ENCODE measurements around the gene TSPAN3. TPM values are rescaled to one million over a fixed set of nuclear protein-coding genes. Genes with fewer than 3 reads are reported as not detected.

TSPAN3 gene
- total RNA-seq, 1 donor from 2014 or later = 236 TPM

GRCh38 chr15:77036537-77037387 is 34.1 kb downstream of the TSPAN3 start:
- Histone ChIP-seq H3K27me3 (ENCODE audit: control insufficient read depth in 3 of 3, insufficient read depth in 3 of 3, low read length in 3 of 3) (no peaks in the 10 kb centered on the region), H3K36me3 (ENCODE audit: control insufficient read depth in 3 of 3, insufficient read depth in 3 of 3, low read length in 3 of 3) (peaks cover 6 to 12% (median 8%) of the 10 kb centered on the region in 3 donors), H3K4me3 (ENCODE audit: low read length in 3 of 3) (no peak overlapping the region), H3K9me3 (ENCODE audit: control insufficient read depth in 3 of 3, low read length in 3 of 3) (no peaks in the 10 kb centered on the region), H3K27ac (ENCODE audit: low read depth, low read length) (peak overlapping the region; percentile 25), H3K9ac (ENCODE audit: low read depth in 1 of 3, low read length in 3 of 3) (no peak overlapping the region), H3K4me1 (ENCODE audit: control insufficient read depth in 3 of 3, insufficient read depth in 3 of 3, low read length in 3 of 3) (peaks cover 3 to 46% (median 29%) of the 10 kb centered on the region in 3 donors)

DNA sequence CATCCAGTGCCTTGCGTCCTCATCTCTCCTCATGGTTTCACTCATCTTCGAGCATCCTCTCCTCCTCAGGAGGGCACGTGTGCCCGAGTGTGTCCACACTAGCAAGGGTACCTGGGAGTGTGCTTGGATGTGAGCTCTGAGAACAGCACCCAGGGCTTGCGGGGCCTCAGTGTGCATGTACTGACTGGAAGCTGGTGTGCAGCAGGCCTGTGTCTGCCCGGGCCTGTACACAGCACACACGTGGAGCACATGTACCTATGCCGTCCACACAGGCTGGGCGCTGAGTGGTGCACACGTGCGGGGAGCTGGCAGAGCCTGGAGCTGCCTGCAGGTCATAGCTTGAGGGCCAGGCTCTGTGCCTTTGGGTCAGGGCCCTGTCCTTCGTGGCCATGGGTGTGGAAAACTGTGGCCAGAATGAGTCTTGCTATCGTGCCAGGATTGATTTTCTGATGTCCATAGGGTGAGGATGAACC is 34.9 kb downstream of the TSPAN3 start:
- Histone ChIP-seq H3K9ac (ENCODE audit: low read depth in 1 of 3, low read length in 3 of 3) (peak overlapping the region in 2 of 3 donors; percentile 40 to 45), H3K27me3 (ENCODE audit: control insufficient read depth in 3 of 3, insufficient read depth in 3 of 3, low read length in 3 of 3) (no peaks in the 10 kb centered on the region), H3K36me3 (ENCODE audit: control insufficient read depth in 3 of 3, insufficient read depth in 3 of 3, low read length in 3 of 3) (peaks cover 6 to 12% (median 8%) of the 10 kb centered on the region in 3 donors), H3K27ac (ENCODE audit: low read depth, low read length) (no peak overlapping the region), H3K9me3 (ENCODE audit: control insufficient read depth in 3 of 3, low read length in 3 of 3) (no peaks in the 10 kb centered on the region), H3K4me1 (ENCODE audit: control insufficient read depth in 3 of 3, insufficient read depth in 3 of 3, low read length in 3 of 3) (peaks cover 3 to 53% (median 33%) of the 10 kb centered on the region in 3 donors), H3K4me3 (ENCODE audit: low read length in 3 of 3) (no peak overlapping the region)

DNA sequence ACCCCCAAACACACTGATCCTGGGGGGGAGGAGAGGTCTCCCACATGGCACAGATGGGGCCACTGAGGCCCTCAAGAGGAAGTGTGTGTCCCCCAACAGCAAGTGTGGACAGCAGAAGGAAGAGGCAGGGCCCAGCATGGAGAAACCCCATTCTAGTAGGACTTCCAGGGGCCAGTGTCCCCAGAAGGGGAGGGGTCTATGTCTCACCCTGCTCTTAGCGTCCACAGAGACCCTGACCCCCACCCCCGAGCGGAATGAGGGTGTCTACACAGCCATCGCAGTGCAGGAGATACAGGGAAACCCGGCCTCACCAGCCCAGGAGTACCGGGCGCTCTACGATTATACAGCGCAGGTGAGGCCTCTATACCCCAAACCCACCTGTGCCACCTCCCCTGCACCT is 35.3 kb downstream of the TSPAN3 start:
- no peaks in the 10 kb centered on the region for H3K27me3 ChIP-seq (ENCODE audit: control insufficient read depth in 3 of 3, insufficient read depth in 3 of 3, low read length in 3 of 3)
- no peak overlapping the region for H3K4me3 ChIP-seq (ENCODE audit: low read length in 3 of 3)
- H3K36me3 ChIP-seq (ENCODE audit: control insufficient read depth in 3 of 3, insufficient read depth in 3 of 3, low read length in 3 of 3) = peaks cover 6 to 12% (median 8%) of the 10 kb centered on the region in 3 donors
- H3K9me3 ChIP-seq (ENCODE audit: control insufficient read depth in 3 of 3, low read length in 3 of 3) = no peaks in the 10 kb centered on the region
- H3K27ac ChIP-seq (ENCODE audit: low read depth, low read length) = no peak overlapping the region
- peak overlapping the region in 1 of 3 donors; percentile 60 for H3K9ac ChIP-seq (ENCODE audit: low read depth in 1 of 3, low read length in 3 of 3)
- H3K4me1 ChIP-seq (ENCODE audit: control insufficient read depth in 3 of 3, insufficient read depth in 3 of 3, low read length in 3 of 3) = peaks cover 3 to 55% (median 33%) of the 10 kb centered on the region in 3 donors

- Histone ChIP-seq H3K27ac (ENCODE audit: low read depth, low read length) (no peak overlapping the region), H3K27me3 (ENCODE audit: control insufficient read depth in 3 of 3, insufficient read depth in 3 of 3, low read length in 3 of 3) (no peaks in the 10 kb centered on the region), H3K4me3 (ENCODE audit: low read length in 3 of 3) (no peak overlapping the region), H3K36me3 (ENCODE audit: control insufficient read depth in 3 of 3, insufficient read depth in 3 of 3, low read length in 3 of 3) (peaks cover 6 to 12% (median 8%) of the 10 kb centered on the region in 3 donors), H3K9ac (ENCODE audit: low read depth in 1 of 3, low read length in 3 of 3) (peak overlapping the region in 1 of 3 donors; percentile 60), H3K4me1 (ENCODE audit: control insufficient read depth in 3 of 3, insufficient read depth in 3 of 3, low read length in 3 of 3) (peaks cover 3 to 55% (median 33%) of the 10 kb centered on the region in 3 donors), H3K9me3 (ENCODE audit: control insufficient read depth in 3 of 3, low read length in 3 of 3) (no peaks in the 10 kb centered on the region)
These were observed 36.0 kb downstream of the TSPAN3 start for GRCh38 chr15:77034695-77035489.

GRCh38 chr15:77033729-77034671 is 36.9 kb downstream of the TSPAN3 start:
- no peaks in the 10 kb centered on the region for H3K27me3 ChIP-seq (ENCODE audit: control insufficient read depth in 3 of 3, insufficient read depth in 3 of 3, low read length in 3 of 3)
- H3K36me3 ChIP-seq (ENCODE audit: control insufficient read depth in 3 of 3, insufficient read depth in 3 of 3, low read length in 3 of 3) = peaks cover 6 to 12% (median 8%) of the 10 kb centered on the region in 3 donors
- H3K27ac ChIP-seq (ENCODE audit: low read depth, low read length) = no peak overlapping the region
- H3K9ac ChIP-seq (ENCODE audit: low read depth in 1 of 3, low read length in 3 of 3) = peak overlapping the region in 2 of 3 donors; percentile 16 to 60
- peaks cover 3 to 55% (median 33%) of the 10 kb centered on the region in 3 donors for H3K4me1 ChIP-seq (ENCODE audit: control insufficient read depth in 3 of 3, insufficient read depth in 3 of 3, low read length in 3 of 3)
- no peaks in the 10 kb centered on the region for H3K9me3 ChIP-seq (ENCODE audit: control insufficient read depth in 3 of 3, low read length in 3 of 3)
- no peak overlapping the region for H3K4me3 ChIP-seq (ENCODE audit: low read length in 3 of 3)

- Histone ChIP-seq H3K27me3 (ENCODE audit: control insufficient read depth in 3 of 3, insufficient read depth in 3 of 3, low read length in 3 of 3) (peaks cover 0 to 4% (median 0%) of the 10 kb centered on the region in 3 donors), H3K36me3 (ENCODE audit: control insufficient read depth in 3 of 3, insufficient read depth in 3 of 3, low read length in 3 of 3) (peaks cover 6 to 12% (median 8%) of the 10 kb centered on the region in 3 donors), H3K27ac (ENCODE audit: low read depth, low read length) (no peak overlapping the region), H3K4me1 (ENCODE audit: control insufficient read depth in 3 of 3, insufficient read depth in 3 of 3, low read length in 3 of 3) (peaks cover 6 to 59% (median 35%) of the 10 kb centered on the region in 3 donors), H3K9ac (ENCODE audit: low read depth in 1 of 3, low read length in 3 of 3) (peak overlapping the region in 1 of 3 donors; percentile 8), H3K9me3 (ENCODE audit: control insufficient read depth in 3 of 3, low read length in 3 of 3) (no peaks in the 10 kb centered on the region), H3K4me3 (ENCODE audit: low read length in 3 of 3) (no peak overlapping the region)
These were observed 37.5 kb downstream of the TSPAN3 start for GRCh38 chr15:77033417-77033728.

DNA sequence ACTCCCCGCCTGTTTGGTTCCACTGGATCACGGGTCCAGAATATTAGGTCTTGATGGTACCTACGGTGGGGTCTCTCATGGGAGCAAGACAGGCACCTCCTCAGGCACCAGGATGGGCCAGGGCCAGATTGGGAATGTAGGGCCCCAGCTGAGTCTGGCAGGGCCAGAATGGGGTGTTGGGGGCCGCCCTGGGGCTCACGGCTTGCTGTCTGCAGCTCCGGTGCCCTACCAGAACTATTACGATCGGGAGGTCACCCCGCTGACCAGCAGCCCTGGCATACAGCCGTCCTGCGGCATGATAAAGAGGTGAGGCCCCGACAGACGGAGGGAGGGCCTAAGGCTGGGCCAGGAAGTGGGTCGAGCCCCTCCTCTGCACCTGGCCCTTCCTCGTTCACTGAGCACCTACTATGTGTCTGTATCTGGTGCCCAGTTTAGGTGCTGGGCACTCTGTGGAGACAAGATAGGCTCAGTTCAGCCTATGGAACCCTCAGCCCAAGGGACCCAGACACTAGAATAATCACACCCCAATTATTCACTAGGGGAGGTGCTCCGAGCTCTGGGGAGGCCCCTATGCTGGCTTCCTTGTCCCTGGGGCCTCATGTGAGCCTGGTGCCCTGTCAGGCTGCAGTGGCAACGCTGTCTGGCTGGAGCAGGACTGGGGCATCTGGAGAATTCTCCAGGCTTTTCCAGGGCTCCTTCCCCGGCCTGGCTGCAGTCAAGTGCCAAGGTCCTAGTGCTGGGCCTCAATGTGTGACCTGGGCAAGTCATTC is 38.1 kb downstream of the TSPAN3 start:
- Histone ChIP-seq H3K27ac (ENCODE audit: low read depth, low read length) (no peak overlapping the region), H3K9me3 (ENCODE audit: control insufficient read depth in 3 of 3, low read length in 3 of 3) (no peaks in the 10 kb centered on the region), H3K27me3 (ENCODE audit: control insufficient read depth in 3 of 3, insufficient read depth in 3 of 3, low read length in 3 of 3) (peaks cover 0 to 4% (median 0%) of the 10 kb centered on the region in 3 donors), H3K4me3 (ENCODE audit: low read length in 3 of 3) (no peak overlapping the region), H3K9ac (ENCODE audit: low read depth in 1 of 3, low read length in 3 of 3) (no peak overlapping the region), H3K36me3 (ENCODE audit: control insufficient read depth in 3 of 3, insufficient read depth in 3 of 3, low read length in 3 of 3) (peaks cover 6 to 12% (median 8%) of the 10 kb centered on the region in 3 donors), H3K4me1 (ENCODE audit: control insufficient read depth in 3 of 3, insufficient read depth in 3 of 3, low read length in 3 of 3) (peaks cover 6 to 62% (median 38%) of the 10 kb centered on the region in 3 donors)

GRCh38 chr15:77032052-77032646 is 38.8 kb downstream of the TSPAN3 start:
- Histone ChIP-seq H3K4me1 (ENCODE audit: control insufficient read depth in 3 of 3, insufficient read depth in 3 of 3, low read length in 3 of 3) (peaks cover 6 to 64% (median 38%) of the 10 kb centered on the region in 3 donors), H3K4me3 (ENCODE audit: low read length in 3 of 3) (no peak overlapping the region), H3K9me3 (ENCODE audit: control insufficient read depth in 3 of 3, low read length in 3 of 3) (no peaks in the 10 kb centered on the region), H3K27me3 (ENCODE audit: control insufficient read depth in 3 of 3, insufficient read depth in 3 of 3, low read length in 3 of 3) (peaks cover 0 to 4% (median 0%) of the 10 kb centered on the region in 3 donors), H3K36me3 (ENCODE audit: control insufficient read depth in 3 of 3, insufficient read depth in 3 of 3, low read length in 3 of 3) (peaks cover 4 to 11% (median 8%) of the 10 kb centered on the region in 3 donors), H3K9ac (ENCODE audit: low read depth in 1 of 3, low read length in 3 of 3) (peak overlapping the region in 2 of 3 donors; percentile 16 to 20), H3K27ac (ENCODE audit: low read depth, low read length) (no peak overlapping the region)
